GM23338 (cell line): Measurements from ENCODE around the gene EIF4G3. TPM values are rescaled to one million over a fixed set of nuclear protein-coding genes. Genes with fewer than 3 reads are reported as not detected.
"Not testable (repeated sequence)": the region's sequence is repeated elsewhere in the genome, so short reads cannot be mapped to it uniquely, and the experiment has no call there.

ENCODE experiments used
- ATAC-seq: fragments of 200-7000 bp; cut with Tn5 transposase; 3 replicates; pipeline ENCODE4 v1.9.1; 2020
- DNase-seq: peaks from one replicate; pipeline ENCODE4 v3.0.0-alpha.2; 2015; ENCODE audit warnings: low spot score
- H2AFZ ChIP-seq: fragments of 200-600 bp; sonication (generic); 2 replicates; pipeline ENCODE4 v1.8.0; 2016; ENCODE audit warnings: antibody characterized with exemption, mild to moderate bottlenecking, moderate library complexity
- H3F3A ChIP-seq: fragments of 200-600 bp; sonication (generic); replicated peaks from 2 replicates; pipeline ENCODE4 v1.8.0; 2017; ENCODE audit warnings: antibody characterized with exemption, mixed run types, low read depth
- H3K27ac ChIP-seq: fragments of 200-600 bp; sonication (generic); 2 replicates; pipeline ENCODE4 v1.6.1; 2016; ENCODE audit warnings: low read depth
- H3K27me3 ChIP-seq: fragments of 200-600 bp; sonication (generic); 2 replicates; pipeline ENCODE4 v1.8.0; 2016; ENCODE audit warnings: mild to moderate bottlenecking, mixed run types, moderate library complexity; ENCODE audit not compliant: insufficient read depth
- H3K36me3 ChIP-seq: fragments of 200-600 bp; sonication (generic); 2 replicates; pipeline ENCODE4 v1.8.0; 2016; ENCODE audit warnings: mild to moderate bottlenecking; ENCODE audit not compliant: insufficient read depth
- H3K4me1 ChIP-seq: fragments of 200-600 bp; sonication (generic); 2 replicates; pipeline ENCODE4 v1.8.0; 2016; ENCODE audit warnings: mild to moderate bottlenecking, moderate library complexity; ENCODE audit not compliant: insufficient read depth
- H3K4me2 ChIP-seq: fragments of 200-600 bp; sonication (generic); 2 replicates; pipeline ENCODE4 v1.7.1; 2017; ENCODE audit warnings: mixed run types
- H3K4me3 ChIP-seq: fragments of 200-600 bp; sonication (generic); 2 replicates; pipeline ENCODE4 v1.6.1; 2016; ENCODE audit warnings: mixed run types
- H3K79me2 ChIP-seq: fragments of 200-600 bp; sonication (generic); replicated peaks from 2 replicates; pipeline ENCODE4 v1.8.0; 2017; ENCODE audit warnings: mild to moderate bottlenecking; ENCODE audit not compliant: insufficient read depth
- H3K9me2 ChIP-seq: fragments of 200-600 bp; sonication (generic); 2 replicates; pipeline ENCODE4 v1.8.0; 2017; ENCODE audit not compliant: insufficient read depth
- H4K20me1 ChIP-seq: fragments of 200-600 bp; sonication (generic); replicated peaks from 2 replicates; pipeline ENCODE4 v1.8.0; 2017; ENCODE audit warnings: mild to moderate bottlenecking; ENCODE audit not compliant: insufficient read depth
- H3K27ac Mint-ChIP-seq: 2 replicates; pipeline ENCODE4 v1.8.0; 2020; ENCODE audit warnings: inconsistent platforms, mild to moderate bottlenecking, moderate library complexity, mixed read lengths
- H3K27me3 Mint-ChIP-seq: 3 replicates; pipeline ENCODE4 v1.8.0; 2022; ENCODE audit warnings: low read depth, mild to moderate bottlenecking, moderate library complexity, mixed read lengths, inconsistent platforms; ENCODE audit not compliant: insufficient read depth, poor library complexity
- H3K36me3 Mint-ChIP-seq: 3 replicates; pipeline ENCODE4 v1.8.0; 2021; ENCODE audit warnings: low read depth, mild to moderate bottlenecking, inconsistent platforms, moderate library complexity, mixed read lengths
- H3K4me1 Mint-ChIP-seq: 3 replicates; pipeline ENCODE4 v1.8.0; 2020; ENCODE audit warnings: mild to moderate bottlenecking, inconsistent platforms, mixed read lengths
- H3K4me3 Mint-ChIP-seq: 3 replicates; pipeline ENCODE4 v1.8.0; 2021; ENCODE audit warnings: moderate library complexity, mild to moderate bottlenecking, inconsistent platforms, mixed read lengths
- H3K9me3 Mint-ChIP-seq: 3 replicates; pipeline ENCODE4 v1.8.0; 2020; ENCODE audit warnings: moderate library complexity, mild to moderate bottlenecking, inconsistent platforms, mixed read lengths
- CTCF ChIP-seq, 2 experiments: fragments of 200-600 bp in 1 of 2; sonication (generic) in 1 of 2; conservative IDR thresholded peaks; 2 replicates each; pipeline versions ENCODE4 v1.5.1 to v1.6.1; 2016 to 2017; ENCODE audit warnings: antibody characterized with exemption in 2 of 2, low read depth in 2 of 2, mild to moderate bottlenecking in 2 of 2, moderate library complexity in 1 of 2
- ETS1 ChIP-seq: IDR thresholded peaks from 2 replicates; pipeline ENCODE4 v1.6.1; 2016; ENCODE audit warnings: antibody characterized with exemption
- EZH2phosphoT487 ChIP-seq: fragments of 200-600 bp; sonication (generic); IDR thresholded peaks from one replicate; pipeline ENCODE4 v1.8.1; 2018; ENCODE audit warnings: antibody characterized with exemption; ENCODE audit not compliant: unreplicated experiment
- REST ChIP-seq: IDR thresholded peaks from one replicate; pipeline ENCODE4 v1.6.1; 2018; ENCODE audit warnings: antibody characterized with exemption; ENCODE audit not compliant: unreplicated experiment
- STAT1 ChIP-seq: IDR thresholded peaks from one replicate; pipeline ENCODE4 v1.6.1; 2016; ENCODE audit warnings: antibody characterized with exemption; ENCODE audit not compliant: unreplicated experiment
- ZNF114 ChIP-seq: fragments of 250-450 bp; sonication (Bioruptor Pico); IDR thresholded peaks from 2 replicates; pipeline ENCODE4 v1.5.0; 2020; ENCODE audit warnings: mild to moderate bottlenecking, moderate library complexity
- polyA plus RNA-seq: library from polyadenylated mRNA; unstranded; fragments of >200 nt; fragmentation: Nextera tagmentation; extraction: Ambion mirVana; gene quantifications from 2 replicates; pipeline ENCODE4 v1.2.1, GENCODE V29; 2016
- total RNA-seq: library from RNA; depleted of rRNA; stranded (reverse); fragments of >200 nt; shearing (Covaris generic); gene quantifications from 2 replicates; pipeline ENCODE4 v1.2.3, GENCODE V29; 2014

Gene EIF4G3
- total and polyA plus RNA-seq, 2 experiments from 2014 or later: 37.9 to 68.1 TPM

- TF ChIP-seq ETS1: no peak
Observed at GRCh38 chr1:20921285-20921684, 255.4 kb downstream of the EIF4G3 start (continued).

- ATAC-seq: no peak
- Histone ChIP-seq H3K4me1 (peaks cover 4% of the 10 kb centered on the region; the same call in 1 of the 2 replicates), H3F3A (no peaks in the 10 kb centered on the region), H3K27ac (peak overlapping the region; percentile 30; the same call in 1 of the 2 replicates), H3K27me3 (no peaks in the 10 kb centered on the region), H3K4me2 (no peak overlapping the region), H3K36me3 (no peaks in the 10 kb centered on the region), H2AFZ (no peak overlapping the region), H3K9me2 (no peaks in the 10 kb centered on the region), H3K4me3 (no peak overlapping the region), H3K79me2 (no peaks in the 10 kb centered on the region), H4K20me1 (no peaks in the 10 kb centered on the region; the same call in 1 of the 2 replicates)
- TF ChIP-seq STAT1 (no peak), EZH2phosphoT487 (no peak), CTCF (conservative IDR thresholded peaks at IDR 0.05; ENCODE audit: low read depth in 2 of 2) (no peak)
- Mint-ChIP-seq H3K4me3 (no peak overlapping the region), H3K4me1 (peaks cover 11% of the 10 kb centered on the region; the same call in 2 of the 3 replicates), H3K27me3 (peaks cover 2% of the 10 kb centered on the region), H3K27ac (no peak overlapping the region; the same call in 1 of the 2 replicates), H3K9me3 (no peaks in the 10 kb centered on the region), H3K36me3 (peaks cover 6% of the 10 kb centered on the region; the same call in 1 of the 3 replicates)
- no peak for DNase-seq
Observed at GRCh38 chr1:20913242-20913641, 263.5 kb downstream of the EIF4G3 start.

GRCh38 chr1:20907526-20907925 lies 269.2 kb downstream of the EIF4G3 start:
- not testable (repeated sequence) for H3K4me1 ChIP-seq, H3K4me3 ChIP-seq, H3K79me2 ChIP-seq, H3F3A ChIP-seq, H4K20me1 ChIP-seq, H3K4me2 ChIP-seq, H3K36me3 ChIP-seq, DNase-seq, H3K27ac ChIP-seq, H3K27me3 Mint-ChIP-seq, ATAC-seq, H3K27ac Mint-ChIP-seq, H2AFZ ChIP-seq, H3K4me3 Mint-ChIP-seq, H3K9me2 ChIP-seq, H3K9me3 Mint-ChIP-seq, H3K27me3 ChIP-seq
- H3K4me1 Mint-ChIP-seq: peaks cover 15% of the 10 kb centered on the region; the same call in 2 of the 3 replicates
- peaks cover 13% of the 10 kb centered on the region; the same call in 2 of the 3 replicates for H3K36me3 Mint-ChIP-seq

- H3K27me3 ChIP-seq: no peaks in the 10 kb centered on the region
- H3K79me2 ChIP-seq: no peaks in the 10 kb centered on the region
- DNase-seq (no peak), ATAC-seq (no peak)
- H2AFZ ChIP-seq: no peak overlapping the region
- H4K20me1 ChIP-seq: no peaks in the 10 kb centered on the region
- Mint-ChIP-seq H3K4me1 (peaks cover 15% of the 10 kb centered on the region; the same call in 2 of the 3 replicates), H3K27ac (no peak overlapping the region), H3K4me3 (no peak overlapping the region), H3K27me3 (no peaks in the 10 kb centered on the region), H3K9me3 (no peaks in the 10 kb centered on the region), H3K36me3 (peaks cover 21% of the 10 kb centered on the region; the same call in 2 of the 3 replicates)
- H3K4me1 ChIP-seq: 0 out of 2 replicates have a peak, but pooled peaks cover 7% of the 10 kb centered on the region
- H3F3A ChIP-seq: no peaks in the 10 kb centered on the region
- no peak overlapping the region for H3K27ac ChIP-seq
- H3K36me3 ChIP-seq: no peaks in the 10 kb centered on the region; the same call in 1 of the 2 replicates
- no peak overlapping the region for H3K4me2 ChIP-seq
- H3K4me3 ChIP-seq: no peak overlapping the region
- H3K9me2 ChIP-seq: no peaks in the 10 kb centered on the region
- TF ChIP-seq REST (no peak), ZNF114 (no peak)
Observed at GRCh38 chr1:20903437-20903836, 273.3 kb downstream of the EIF4G3 start.
